GM19023 (cell line): ENCODE measurements around the gene LSM3.
"Not testable (repeated sequence)": the region's sequence is repeated elsewhere in the genome, so short reads cannot be mapped to it uniquely, and the experiment has no call there.

Experiments used
- ATAC-seq: cut with Tn5 transposase; IDR thresholded peaks from one replicate; pipeline ENCODE4 v1.9.1; 2021; ENCODE audit warnings: mild to moderate bottlenecking, moderate library complexity; ENCODE audit not compliant: unreplicated experiment

LSM3 gene

DNA sequence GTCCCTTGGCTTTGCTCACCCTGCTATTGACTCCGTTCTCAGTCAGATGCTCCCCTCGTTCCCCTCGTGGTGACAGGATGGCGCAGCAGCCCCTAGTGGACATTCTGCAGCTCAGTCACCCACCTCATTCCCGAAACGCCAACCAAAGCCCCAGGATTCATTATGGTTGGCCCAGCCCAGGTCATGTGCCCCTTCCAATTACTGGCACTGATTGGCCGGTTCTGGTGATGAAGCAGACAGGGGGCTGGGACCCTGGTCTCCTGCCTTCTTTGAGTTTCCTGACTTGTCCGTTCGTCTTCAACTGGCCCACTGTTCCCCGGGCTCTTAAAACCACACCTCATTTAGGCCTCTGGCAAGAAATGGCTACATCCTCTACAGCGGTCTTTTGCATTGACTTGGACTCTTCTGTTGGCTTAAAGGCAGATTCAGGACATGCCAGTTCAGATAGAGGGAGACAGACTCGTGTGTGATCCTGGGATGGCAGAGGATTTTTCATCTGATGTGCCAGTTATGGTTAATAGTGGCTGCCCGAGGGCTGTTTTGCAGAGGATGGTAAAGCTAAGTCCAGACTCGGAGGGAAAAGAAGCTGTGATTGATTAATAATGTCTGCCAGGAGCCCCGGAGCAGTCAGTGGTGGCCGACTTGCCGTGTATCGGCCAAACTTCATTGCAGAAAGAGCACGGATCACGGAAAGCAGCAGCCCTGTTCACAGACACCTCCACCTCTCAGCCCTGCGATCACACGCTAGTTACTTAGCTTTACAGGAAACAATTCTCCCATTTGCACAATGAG lies 37.8 kb downstream of the LSM3 start:
- ATAC-seq, result no peak

DNA sequence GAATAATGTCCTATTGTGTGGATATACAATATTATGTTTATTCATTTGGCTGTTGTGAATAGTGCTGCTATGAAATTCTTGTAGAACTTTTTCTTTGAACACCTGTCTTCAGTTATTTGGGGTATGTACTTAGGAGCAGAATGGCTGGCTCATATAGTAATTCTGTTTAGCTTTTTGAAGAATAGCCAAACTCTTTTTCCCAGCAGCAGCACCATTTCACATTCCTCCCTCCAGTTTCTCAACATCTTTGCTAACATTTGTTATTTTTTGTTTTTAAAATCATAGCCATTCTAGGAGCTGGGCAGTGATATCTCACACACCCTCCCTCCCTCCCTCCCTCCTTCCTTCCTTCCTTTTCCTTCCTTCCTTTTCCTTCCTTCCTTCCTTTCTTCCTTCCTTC lies 39.7 kb downstream of the LSM3 start:
- no peak for ATAC-seq

- no peak for ATAC-seq
Measured at GRCh38 chr3:14220933-14221332, 42.3 kb downstream of the LSM3 start.

- no peak for ATAC-seq
Measured at GRCh38 chr3:14221902-14222301, 43.3 kb downstream of the LSM3 start.

- ATAC-seq, result no peak
Measured at GRCh38 chr3:14222457-14222856, 43.8 kb downstream of the LSM3 start.

DNA sequence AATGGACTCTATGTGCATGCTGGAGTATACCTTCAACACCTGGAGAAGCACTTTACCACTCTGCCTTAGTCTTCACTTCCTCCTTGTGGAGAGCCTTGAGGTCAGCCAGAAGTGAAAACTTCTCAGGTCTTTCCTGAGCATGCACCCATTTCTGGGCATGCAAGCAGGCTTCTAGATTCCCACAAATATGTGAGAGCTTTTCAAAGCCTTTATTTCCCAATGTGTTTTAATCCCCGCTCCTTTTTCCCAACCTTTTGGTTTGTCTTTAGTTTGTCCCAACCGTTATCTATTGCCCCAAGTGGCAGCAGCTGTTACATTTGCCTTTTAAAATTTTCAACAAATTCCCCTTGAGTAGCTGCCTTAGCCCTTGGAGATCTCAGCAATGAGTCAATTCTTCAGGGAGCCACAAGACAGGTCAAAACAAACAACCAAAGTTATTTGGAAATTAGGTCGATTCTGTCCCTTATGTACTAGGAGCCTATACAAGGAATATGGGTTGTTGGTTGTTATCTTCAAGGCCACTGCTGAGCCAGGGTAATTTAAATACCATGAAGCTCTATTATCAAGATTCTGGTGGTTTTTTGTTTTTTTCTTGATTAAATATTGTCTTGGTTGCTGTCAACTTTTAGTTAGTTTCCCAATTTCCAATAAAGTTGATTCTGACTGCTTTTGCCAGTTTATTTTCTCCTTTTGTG lies 44.4 kb downstream of the LSM3 start:
- no peak for ATAC-seq

- no peak for ATAC-seq
Measured at GRCh38 chr3:14223595-14223994, 45.0 kb downstream of the LSM3 start.

DNA sequence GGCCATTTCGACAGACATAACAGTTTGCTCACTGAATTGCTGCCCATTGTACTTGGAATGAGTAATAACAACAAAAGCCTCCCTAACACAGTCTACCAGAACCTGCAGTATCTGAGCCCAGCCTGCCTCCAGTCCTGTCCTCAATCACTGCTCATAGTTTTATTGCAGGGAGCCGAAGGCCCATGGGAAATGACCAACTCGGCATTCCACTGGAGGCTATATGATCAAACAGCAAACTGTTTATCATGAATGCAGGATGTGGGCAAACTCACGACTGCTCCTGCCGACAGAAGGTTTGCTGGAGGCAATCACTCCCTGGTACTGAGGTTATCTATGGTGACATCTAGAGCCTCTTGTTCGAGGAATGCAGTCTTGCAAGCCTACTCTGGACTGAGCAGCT lies 46.3 kb downstream of the LSM3 start:
- ATAC-seq, result no peak

GRCh38 chr3:14225421-14225820 lies 46.8 kb downstream of the LSM3 start:
- ATAC-seq, result no peak

DNA sequence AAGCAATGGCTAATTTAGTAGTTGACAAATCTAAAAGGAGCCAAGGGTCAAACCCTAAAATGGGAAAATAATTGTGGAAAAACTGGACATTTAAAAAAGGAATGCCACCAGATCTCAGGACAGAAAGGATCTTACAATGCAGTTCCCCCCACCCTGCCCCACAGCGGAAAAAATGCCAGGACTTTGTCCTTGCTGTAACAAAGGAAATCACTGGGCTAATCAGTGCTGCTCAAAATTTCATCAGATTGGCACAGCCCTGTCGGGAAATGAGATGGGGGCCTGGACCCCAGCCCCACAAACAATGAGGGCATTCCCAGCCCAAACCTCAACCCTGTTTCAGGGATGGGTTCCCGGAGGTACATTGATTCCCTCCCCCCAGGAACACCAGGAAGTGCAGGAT lies 47.7 kb downstream of the LSM3 start:
- ATAC-seq, result not testable (repeated sequence)

DNA sequence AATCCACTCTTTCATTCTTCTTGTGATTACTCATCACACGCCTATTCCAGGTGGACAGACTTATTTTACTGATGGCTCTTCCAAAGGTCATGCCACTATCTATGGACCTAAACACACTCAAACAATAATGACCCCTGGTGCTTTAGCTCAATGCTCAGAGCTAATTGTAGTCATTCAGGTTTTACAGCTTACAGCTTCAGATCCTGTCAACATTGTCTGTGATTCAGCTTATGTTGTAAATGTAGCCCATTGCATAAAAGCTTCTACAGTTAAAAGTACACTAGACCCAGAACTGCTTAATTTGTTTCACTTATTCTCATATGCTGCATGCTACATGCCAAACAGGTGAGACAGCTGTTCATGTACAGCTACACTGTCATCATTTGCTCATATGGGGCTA lies 49.2 kb downstream of the LSM3 start:
- no peak for ATAC-seq

GRCh38 chr3:14228681-14229470 lies 50.3 kb downstream of the LSM3 start:
- ATAC-seq, result no peak

- ATAC-seq, result not testable (repeated sequence)
Measured at GRCh38 chr3:14229695-14230094, 51.1 kb downstream of the LSM3 start.

- no peak for ATAC-seq
Measured at GRCh38 chr3:14230729-14231128, 52.1 kb downstream of the LSM3 start.

DNA sequence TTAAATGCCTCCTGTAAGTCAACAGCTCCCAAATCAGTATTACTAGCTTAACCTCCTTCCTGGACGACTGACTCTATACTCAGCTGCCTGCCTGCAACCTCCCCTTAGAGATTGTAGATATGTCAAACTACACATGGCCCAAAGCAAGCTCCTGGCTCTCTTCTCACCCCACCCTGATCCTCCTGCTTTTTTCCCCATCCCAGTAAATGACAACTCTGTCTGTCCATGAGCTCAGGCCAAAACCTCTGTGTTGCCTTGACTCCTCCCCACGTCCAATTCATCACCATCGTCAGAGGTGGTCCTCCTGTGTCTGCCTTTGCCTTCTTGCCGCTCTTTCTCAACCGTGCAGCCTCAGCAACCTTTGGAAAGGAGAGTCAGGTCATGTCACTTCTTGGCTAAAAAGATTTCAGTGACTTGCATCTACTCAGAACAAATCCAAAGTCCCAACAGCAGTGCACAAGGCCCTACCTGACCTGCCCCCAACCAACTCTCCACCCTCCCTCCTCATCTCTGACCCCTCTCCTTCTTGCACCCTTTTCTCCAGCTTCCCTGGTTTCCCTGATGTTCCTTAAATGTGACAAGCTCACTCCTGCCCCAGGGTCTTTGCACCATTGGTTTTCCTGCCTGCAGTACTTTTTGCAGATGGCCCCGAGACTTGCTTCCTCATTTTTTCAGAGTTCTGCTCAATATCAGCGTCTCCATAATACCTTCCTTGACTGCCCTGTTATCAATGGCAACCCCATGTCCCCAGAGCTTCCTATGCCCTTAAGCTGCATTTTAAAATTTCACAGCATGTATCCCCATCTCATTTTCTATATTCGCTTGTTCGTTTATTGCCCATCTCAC lies 52.8 kb downstream of the LSM3 start:
- ATAC-seq, result no peak

- ATAC-seq, result no peak
Measured at GRCh38 chr3:14231998-14232501, 53.4 kb downstream of the LSM3 start.

DNA sequence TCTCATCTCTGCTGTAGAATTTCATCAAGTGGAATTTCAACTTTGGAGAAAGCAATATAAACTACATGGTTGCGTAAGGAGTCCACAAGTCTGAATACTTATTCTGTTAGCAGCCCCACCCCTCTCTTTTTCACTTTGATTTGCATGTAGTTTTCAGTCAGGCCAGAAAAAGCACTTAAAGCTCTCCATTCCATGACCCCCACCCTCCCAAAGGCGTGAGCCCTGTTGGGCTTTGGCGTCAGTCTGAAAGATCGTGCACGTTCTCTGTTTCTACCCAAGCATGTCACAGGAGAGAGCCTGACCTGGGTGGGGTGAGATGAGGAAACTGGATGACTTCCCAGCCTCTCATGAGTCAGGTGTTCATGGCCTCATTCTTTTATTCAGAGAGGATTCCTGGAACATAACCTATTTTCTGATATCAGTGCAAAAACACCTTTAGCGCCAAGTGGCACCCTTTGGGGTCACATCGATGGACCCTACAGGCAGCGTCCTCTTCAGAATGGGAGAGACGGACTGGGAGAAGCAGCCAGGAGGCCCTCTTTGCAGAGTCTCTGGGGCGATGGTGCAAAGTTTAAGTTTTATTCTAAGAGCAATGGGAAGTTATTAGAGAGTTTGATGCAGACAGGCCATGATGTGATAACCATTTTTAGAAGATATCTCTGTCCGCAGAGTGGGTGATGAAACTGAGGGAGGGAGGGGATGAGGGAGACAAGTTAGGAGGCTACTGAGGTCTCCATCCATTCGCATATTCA lies 55.8 kb downstream of the LSM3 start:
- no peak for ATAC-seq

GRCh38 chr3:14235003-14235911 lies 56.6 kb downstream of the LSM3 start:
- no peak for ATAC-seq

DNA sequence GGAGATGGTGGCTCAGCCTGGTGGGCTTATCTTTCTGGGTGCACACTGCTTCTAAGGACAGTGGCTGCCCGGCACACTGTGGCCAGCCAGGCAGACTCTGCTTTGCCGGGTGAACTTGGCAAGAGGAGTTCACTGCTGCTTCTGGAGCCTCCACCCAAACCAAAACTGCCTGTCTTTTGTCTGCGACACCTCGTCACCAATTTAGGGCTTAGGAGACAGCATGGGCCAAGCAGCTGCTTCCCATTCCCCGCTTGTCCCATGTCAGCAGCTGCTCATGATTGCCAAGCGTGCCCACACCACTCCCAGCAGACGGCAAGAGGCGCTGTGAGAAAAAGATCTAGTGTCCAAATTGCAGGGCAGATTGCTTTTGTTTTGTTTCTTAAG lies 57.3 kb downstream of the LSM3 start:
- no peak for ATAC-seq
